Spleen (tissue), 11 donors: ENCODE measurements around the gene RNASE9. TPM values are rescaled to one million over a fixed set of nuclear protein-coding genes. Genes with fewer than 3 reads are reported as not detected.

Source experiments
- DNase-seq: peaks from one replicate; pipeline ENCODE4 v3.0.0-alpha.2; 2020
- H3K27ac ChIP-seq, 8 donors: fragments of 200-600 bp; sonication (generic) in 7 of 8; 1 replicate in 4 of 8; 2 replicates in 4 of 8; pipeline versions ENCODE4 v1.5.0 to v1.8.0; 2016 to 2021; ENCODE audit warnings: inconsistent platforms in 4 of 8, mild to moderate bottlenecking in 4 of 8, moderate library complexity in 1 of 8
- H3K27me3 ChIP-seq, 7 donors: fragments of 200-600 bp; sonication (generic) in 6 of 7; replicated peaks in 1 of 7; 1 replicate in 4 of 7; 2 replicates in 3 of 7; pipeline versions ENCODE4 v1.5.0 to v1.8.0; 2016 to 2021; ENCODE audit warnings: inconsistent platforms in 3 of 7, mild to moderate bottlenecking in 1 of 7
- H3K36me3 ChIP-seq, 6 donors: fragments of 200-600 bp; sonication (generic) in 5 of 6; 1 replicate in 4 of 6; 2 replicates in 2 of 6; pipeline versions ENCODE4 v1.5.0 to v1.8.0; 2016 to 2021; ENCODE audit warnings: inconsistent platforms in 2 of 6
- H3K4me1 ChIP-seq, 6 donors: fragments of 200-600 bp; sonication (generic) in 5 of 6; 1 replicate in 3 of 6; 2 replicates in 3 of 6; pipeline versions ENCODE4 v1.5.0 to v1.8.0; 2016 to 2021; ENCODE audit warnings: inconsistent platforms in 3 of 6
- H3K4me3 ChIP-seq, 8 donors: fragments of 200-600 bp; sonication (generic) in 7 of 8; 1 replicate in 4 of 8; 2 replicates in 4 of 8; pipeline versions ENCODE4 v1.5.0 to v1.8.0; 2016 to 2021; ENCODE audit warnings: inconsistent platforms in 4 of 8, mild to moderate bottlenecking in 4 of 8, moderate library complexity in 2 of 8
- H3K9me3 ChIP-seq, 8 donors: fragments of 200-600 bp; sonication (generic) in 7 of 8; 1 replicate in 4 of 8; 2 replicates in 4 of 8; pipeline versions ENCODE4 v1.5.0 to v1.8.0; 2016 to 2021; ENCODE audit warnings: inconsistent platforms in 4 of 8
- CTCF ChIP-seq, 11 experiments: fragments of 200-600 bp in 7 of 11; fragments of 450-650 bp in 4 of 11; sonication (generic) in 4 of 11; IDR thresholded peaks in 8 of 11; conservative IDR thresholded peaks in 3 of 11; 1 replicate in 7 of 11; 2 replicates in 4 of 11; pipeline versions ENCODE4 v1.4.0 to v1.8.0; 2016 to 2021; ENCODE audit warnings: antibody characterized with exemption in 11 of 11, inconsistent platforms in 4 of 11, mild to moderate bottlenecking in 1 of 11
- POLR2A ChIP-seq, 3 donors: fragments of 450-650 bp; IDR thresholded peaks; one replicate each; pipeline ENCODE4 v1.5.1; 2017; ENCODE audit warnings: antibody characterized with exemption in 3 of 3, mild to moderate bottlenecking in 1 of 3
- POLR2AphosphoS5 ChIP-seq, 3 donors: sonication (generic); formaldehyde crosslinking; IDR thresholded peaks; one replicate each; pipeline ENCODE4 v1.5.1; 2017; ENCODE audit warnings: antibody characterized with exemption in 3 of 3
- WGBS, 5 donors: extraction: QIAGEN DNeasy Blood & Tissue Kit in 3 of 5; methylation state at CpG; one replicate each; pipeline versions ENCODE4 v1.1.5 to v1.1.7; 2013 to 2018; 5-methylcytosine and 5-hydroxymethylcytosine counted together
- intact Hi-C: fragments of 100-400 bp; cut with DNase I; formaldehyde crosslinking; loops from one replicate; pipeline ENCODE4 v1.15.0; 2023; ENCODE audit warnings: low total_unique reads
- polyA plus RNA-seq, 3 donors: library from polyadenylated mRNA; stranded (reverse); fragments of 200-250 nt; gene quantifications; one replicate each; pipeline ENCODE4 v1.2.1, GENCODE V29; 2013
- total RNA-seq, 7 donors: library from RNA; depleted of rRNA in 3 of 7; stranded (reverse); fragments of >200 nt in 3 of 7; fragmentation: NEBNext Ultra II Directional in 4 of 7; extraction: Animal tissue kit (Norgen Biotek cat#: 25700) in 4 of 7; gene quantifications; one replicate each; pipeline versions ENCODE4 v1.1.0 to v1.2.1, GENCODE V29; 2016 to 2021
- donor health status: healthy with polysubstance abuse.
- donor health status: DM: no; HTN: no; CAD: no; lungs with moderate emphysema.
- donor health status: DM: no; HTN: no; CAD: no.
- donor health status: Bipolar disorder and iron deficiency.
- donor health status: healthy.
- donor health status: DM: no; HTN: no; CAD: no.
- donor health status: DM: yes; HTN: yes; CAD: no.

The RNASE9 gene
- total and polyA plus RNA-seq, 10 donors, result not detected

GRCh38 chr14:20524027-20524426 lies 36.8 kb downstream of the RNASE9 start:
- no peak overlapping the region for H3K4me3 ChIP-seq
- H3K27ac ChIP-seq, result no peak overlapping the region
- no peaks in the 10 kb centered on the region for H3K27me3 ChIP-seq
- no peak for DNase-seq
- no peak for TF ChIP-seq POLR2A (IDR thresholded peaks at IDR 0.05)
- TF ChIP-seq CTCF (IDR thresholded peaks at IDR 0.05 in 8 of 11, conservative IDR thresholded peaks at IDR 0.05 in 3 of 11), result no peak
- peaks cover 0 to 7% (median 0%) of the 10 kb centered on the region in 8 donors for H3K9me3 ChIP-seq
- WGBS, 5 donors, result 78 to 100% (median 86%) methylated on average over 2 of the region's 2 CpGs
- no peaks in the 10 kb centered on the region for H3K36me3 ChIP-seq
- intact Hi-C loops, result no loop called here
- no peaks in the 10 kb centered on the region for H3K4me1 ChIP-seq

GRCh38 chr14:20522332-20522731 lies 38.5 kb downstream of the RNASE9 start:
- no peak for DNase-seq
- Histone ChIP-seq H3K4me1 (no peaks in the 10 kb centered on the region), H3K4me3 (no peak overlapping the region), H3K27me3 (no peaks in the 10 kb centered on the region), H3K36me3 (no peaks in the 10 kb centered on the region), H3K27ac (no peak overlapping the region), H3K9me3 (peaks cover 0 to 7% (median 0%) of the 10 kb centered on the region in 8 donors)
- intact Hi-C loops, result no loop called here
- no peak for TF ChIP-seq CTCF (IDR thresholded peaks at IDR 0.05 in 8 of 11, conservative IDR thresholded peaks at IDR 0.05 in 3 of 11)
- no peak for TF ChIP-seq POLR2A (IDR thresholded peaks at IDR 0.05)
- no peak for TF ChIP-seq POLR2AphosphoS5 (IDR thresholded peaks at IDR 0.05)
- 61 to 90% (median 81%) methylated on average over 1 of the region's 1 CpG for WGBS, 5 donors

GRCh38 chr14:20516921-20517320 lies 43.9 kb downstream of the RNASE9 start:
- Histone ChIP-seq H3K27ac (no peak overlapping the region), H3K36me3 (no peaks in the 10 kb centered on the region), H3K9me3 (peaks cover 0 to 7% (median 0%) of the 10 kb centered on the region in 8 donors), H3K4me1 (peaks cover 0 to 12% (median 2%) of the 10 kb centered on the region in 6 donors), H3K27me3 (no peaks in the 10 kb centered on the region), H3K4me3 (no peak overlapping the region)
- no peak for DNase-seq
- intact Hi-C loops, result no loop called here
- no peak for TF ChIP-seq POLR2A (IDR thresholded peaks at IDR 0.05)
- TF ChIP-seq CTCF (IDR thresholded peaks at IDR 0.05 in 8 of 11, conservative IDR thresholded peaks at IDR 0.05 in 3 of 11), result no peak
- no peak for TF ChIP-seq POLR2AphosphoS5 (IDR thresholded peaks at IDR 0.05)
- WGBS, 5 donors, result 69 to 83% (median 78%) methylated on average over 4 of the region's 4 CpGs

- no peak overlapping the region for H3K4me3 ChIP-seq
- intact Hi-C loops, result no loop called here
- H3K27me3 ChIP-seq, result no peaks in the 10 kb centered on the region
- peaks cover 0 to 17% (median 4%) of the 10 kb centered on the region in 6 donors for H3K4me1 ChIP-seq
- no peak overlapping the region for H3K27ac ChIP-seq
- DNase-seq, result no peak
- peaks cover 0 to 7% (median 0%) of the 10 kb centered on the region in 8 donors for H3K9me3 ChIP-seq
- no peaks in the 10 kb centered on the region for H3K36me3 ChIP-seq
- 70 to 86% (median 72%) methylated on average over 4 of the region's 4 CpGs for WGBS, 5 donors
- no peak for TF ChIP-seq POLR2AphosphoS5 (IDR thresholded peaks at IDR 0.05)
- TF ChIP-seq CTCF (IDR thresholded peaks at IDR 0.05 in 8 of 11, conservative IDR thresholded peaks at IDR 0.05 in 3 of 11), result no peak
- no peak for TF ChIP-seq POLR2A (IDR thresholded peaks at IDR 0.05)
These were observed 45.0 kb downstream of the RNASE9 start for GRCh38 chr14:20515846-20516245.
